ENCODE results near the gene GDF2. TPM values are rescaled to one million over a fixed set of nuclear protein-coding genes. Genes with fewer than 3 reads are reported as not detected.

Gene GDF2
- total and polyA plus RNA-seq, 10 of the 15 experiments (the other 5 are each of a cell fraction or from before 2014, with no cell fraction given), result not detected

GRCh38 chr10:47276071-47276470 lies 46.2 kb upstream of the GDF2 start (continued):
- TF ChIP-seq HDAC6 (IDR thresholded peaks at IDR 0.05; ENCODE audit: unreplicated experiment) (no peak), PRDM15 (CRISPR knock-in tag; IDR thresholded peaks at IDR 0.05) (no peak), BMI1 (IDR thresholded peaks at IDR 0.05; ENCODE audit: borderline replicate concordance) (no peak), PKNOX1 (IDR thresholded peaks at IDR 0.05) (no peak), ESRRA (IDR thresholded peaks at IDR 0.05; ENCODE audit: low read length) (no peak), ZBED1 (IDR thresholded peaks at IDR 0.05; ENCODE audit: borderline replicate concordance) (no peak), NRF1 (conservative IDR thresholded peaks at IDR 0.05; ENCODE audit: low read depth, low read length) (no peak), MTA2 (IDR thresholded peaks at IDR 0.05; ENCODE audit: low read depth) (no peak)

Data from GM12878 (cell line).